Breast epithelium (tissue), 4 donors: Measurements from ENCODE around the gene MGAT5B. TPM values are rescaled to one million over a fixed set of nuclear protein-coding genes. Genes with fewer than 3 reads are reported as not detected.
"Not testable (repeated sequence)": the region's sequence is repeated elsewhere in the genome, so short reads cannot be mapped to it uniquely, and the experiment has no call there.

Experiments
- DNase-seq, 2 donors: peaks; one replicate each; pipeline ENCODE4 v3.0.0-alpha.2; 2019; ENCODE audit warnings: low spot score in 2 of 2
- H3K27ac ChIP-seq, 2 donors: fragments of 200-600 bp; sonication (generic) in 1 of 2; one replicate each; pipeline ENCODE4 v1.5.1; 2016 to 2019; ENCODE audit warnings: mild to moderate bottlenecking in 1 of 2
- H3K27me3 ChIP-seq, 2 donors: fragments of 200-600 bp; sonication (generic) in 1 of 2; one replicate each; pipeline versions ENCODE4 v1.5.1 to v1.6.0; 2017 to 2019; ENCODE audit warnings: control low read depth in 1 of 2, mild to moderate bottlenecking in 1 of 2
- H3K36me3 ChIP-seq: fragments of 200-600 bp; one replicate; pipeline ENCODE4 v1.5.1; 2019
- H3K4me1 ChIP-seq, 2 donors: fragments of 200-600 bp; sonication (generic); one replicate each; pipeline ENCODE4 v1.5.1; 2016 to 2019; ENCODE audit warnings: control low read depth in 1 of 2
- H3K4me3 ChIP-seq, 3 donors: fragments of 200-600 bp; sonication (generic); 1 replicate in 2 of 3; 2 replicates in 1 of 3; pipeline ENCODE4 v1.5.1; 2016 to 2019; ENCODE audit warnings: mild to moderate bottlenecking in 3 of 3, moderate library complexity in 2 of 3
- H3K9me3 ChIP-seq, 2 donors: fragments of 200-600 bp; sonication (generic) in 1 of 2; one replicate each; pipeline ENCODE4 v1.5.1; 2016 to 2019; ENCODE audit warnings: control low read depth in 1 of 2
- POLR2A ChIP-seq: fragments of 450-650 bp; IDR thresholded peaks from one replicate; pipeline ENCODE4 v1.6.1; 2016; ENCODE audit warnings: antibody characterized with exemption, mild to moderate bottlenecking, moderate library complexity
- POLR2AphosphoS5 ChIP-seq, 3 donors: sonication (generic); formaldehyde crosslinking; IDR thresholded peaks; one replicate each; pipeline ENCODE4 v1.6.1; 2017; ENCODE audit warnings: antibody characterized with exemption in 3 of 3
- intact Hi-C: fragments of 100-400 bp; cut with DNase I; formaldehyde crosslinking; loops from one replicate; pipeline ENCODE4 v1.15.1; 2023; ENCODE audit warnings: low total_unique reads
- total RNA-seq, 3 donors: library from RNA; depleted of rRNA; stranded (reverse); fragments of >200 nt; gene quantifications; one replicate each; pipeline ENCODE4 v1.1.0, GENCODE V29; 2016
- TF ChIP-seq, protein P1 (sequence below), 3 donors: fragments of 450-650 bp; IDR thresholded peaks; one replicate each; pipeline ENCODE4 v1.5.1; 2016 to 2017; ENCODE audit warnings: antibody characterized with exemption in 3 of 3, mild to moderate bottlenecking in 3 of 3, moderate library complexity in 3 of 3

Gene MGAT5B
- total RNA-seq, 3 donors from 2014 or later = 0.32 to 0.33 TPM; not detected in 1

GRCh38 chr17:76847031-76847430 lies 21.2 kb upstream of the MGAT5B start:
- Histone ChIP-seq H3K9me3 (no peaks in the 10 kb centered on the region), H3K27me3 (peaks cover 0 to 27% of the 10 kb centered on the region in 2 donors), H3K36me3 (no peaks in the 10 kb centered on the region), H3K27ac (no peak overlapping the region), H3K4me1 (no peaks in the 10 kb centered on the region), H3K4me3 (no peak overlapping the region)
- no peak for DNase-seq
- TF ChIP-seq POLR2AphosphoS5 (IDR thresholded peaks at IDR 0.05) = no peak
- no peak for TF ChIP-seq POLR2A
- TF ChIP-seq, protein P1, sequence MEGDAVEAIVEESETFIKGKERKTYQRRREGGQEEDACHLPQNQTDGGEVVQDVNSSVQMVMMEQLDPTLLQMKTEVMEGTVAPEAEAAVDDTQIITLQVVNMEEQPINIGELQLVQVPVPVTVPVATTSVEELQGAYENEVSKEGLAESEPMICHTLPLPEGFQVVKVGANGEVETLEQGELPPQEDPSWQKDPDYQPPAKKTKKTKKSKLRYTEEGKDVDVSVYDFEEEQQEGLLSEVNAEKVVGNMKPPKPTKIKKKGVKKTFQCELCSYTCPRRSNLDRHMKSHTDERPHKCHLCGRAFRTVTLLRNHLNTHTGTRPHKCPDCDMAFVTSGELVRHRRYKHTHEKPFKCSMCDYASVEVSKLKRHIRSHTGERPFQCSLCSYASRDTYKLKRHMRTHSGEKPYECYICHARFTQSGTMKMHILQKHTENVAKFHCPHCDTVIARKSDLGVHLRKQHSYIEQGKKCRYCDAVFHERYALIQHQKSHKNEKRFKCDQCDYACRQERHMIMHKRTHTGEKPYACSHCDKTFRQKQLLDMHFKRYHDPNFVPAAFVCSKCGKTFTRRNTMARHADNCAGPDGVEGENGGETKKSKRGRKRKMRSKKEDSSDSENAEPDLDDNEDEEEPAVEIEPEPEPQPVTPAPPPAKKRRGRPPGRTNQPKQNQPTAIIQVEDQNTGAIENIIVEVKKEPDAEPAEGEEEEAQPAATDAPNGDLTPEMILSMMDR (IDR thresholded peaks at IDR 0.05) = no peak
- intact Hi-C loops = no loop called here

GRCh38 chr17:76848670-76849069 lies 19.5 kb upstream of the MGAT5B start:
- Histone ChIP-seq H3K27me3 (peaks cover 0 to 20% of the 10 kb centered on the region in 2 donors), H3K4me1 (no peaks in the 10 kb centered on the region), H3K4me3 (no peak overlapping the region), H3K36me3 (no peaks in the 10 kb centered on the region), H3K27ac (no peak overlapping the region), H3K9me3 (no peaks in the 10 kb centered on the region)
- DNase-seq = no peak
- intact Hi-C loops = no loop called here
- TF ChIP-seq POLR2A = no peak

DNA sequence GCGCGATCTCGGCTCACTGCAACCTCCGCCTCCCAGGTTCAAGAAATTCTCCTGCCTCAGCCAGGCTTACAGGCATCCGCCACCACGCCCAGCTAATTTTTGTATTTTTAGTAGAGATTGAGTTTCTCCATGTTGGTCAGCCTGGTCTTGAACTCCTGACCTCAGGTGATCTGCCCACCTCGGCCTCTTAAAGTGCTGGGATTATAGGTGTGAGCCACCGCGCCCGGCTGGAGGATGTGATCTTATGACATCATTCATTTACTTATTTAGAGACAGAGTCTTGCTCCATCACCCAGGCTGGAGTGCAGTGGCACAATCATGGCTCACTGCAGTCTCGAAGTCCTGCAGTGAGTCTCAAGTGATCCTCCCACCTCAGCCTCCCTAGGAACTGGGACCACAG lies 19.0 kb upstream of the MGAT5B start:
- H3K27me3 ChIP-seq = peaks cover 0 to 15% of the 10 kb centered on the region in 2 donors
- intact Hi-C loops, H3K4me1 ChIP-seq, H3K9me3 ChIP-seq, H3K36me3 ChIP-seq, H3K4me3 ChIP-seq, H3K27ac ChIP-seq, DNase-seq: not testable (repeated sequence)

- H3K4me1 ChIP-seq = no peaks in the 10 kb centered on the region
Measured at GRCh38 chr17:76852843-76853242, 15.4 kb upstream of the MGAT5B start.

DNA sequence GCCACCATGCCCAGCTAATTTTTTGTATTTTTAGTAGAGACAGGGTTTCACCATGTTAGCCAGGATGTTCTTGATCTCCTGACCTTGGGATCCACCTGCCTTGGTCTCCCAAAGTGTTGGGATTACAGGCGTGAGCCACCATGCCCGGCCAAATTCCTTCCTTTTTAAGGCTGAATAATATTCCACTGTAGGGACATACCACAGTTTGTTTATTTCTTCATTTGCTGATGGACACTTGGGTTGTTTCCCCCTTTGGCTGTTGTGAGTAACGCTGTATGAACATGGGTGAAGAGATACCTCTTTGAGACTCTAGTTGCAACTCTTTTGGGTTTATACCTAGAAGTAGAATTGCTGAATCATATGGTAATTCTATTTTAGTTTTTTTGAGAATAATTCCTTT lies 13.1 kb upstream of the MGAT5B start:
- H3K36me3 ChIP-seq = no peaks in the 10 kb centered on the region
- H3K4me1 ChIP-seq = no peaks in the 10 kb centered on the region
- no peaks in the 10 kb centered on the region for H3K9me3 ChIP-seq
- H3K4me3 ChIP-seq = no peak overlapping the region
- no peak for DNase-seq
- intact Hi-C loops = no loop called here
- TF ChIP-seq POLR2AphosphoS5 (IDR thresholded peaks at IDR 0.05) = no peak
- no peak for TF ChIP-seq POLR2A
- TF ChIP-seq, protein P1 (IDR thresholded peaks at IDR 0.05) = no peak
- peaks cover 0 to 3% of the 10 kb centered on the region in 2 donors for H3K27me3 ChIP-seq
- H3K27ac ChIP-seq = no peak overlapping the region

More at GRCh38 chr17:76852843-76853242, 15.4 kb upstream of the MGAT5B start:
- TF ChIP-seq, protein P1 (IDR thresholded peaks at IDR 0.05) = no peak
- TF ChIP-seq POLR2AphosphoS5 (IDR thresholded peaks at IDR 0.05) = no peak
- no peak for TF ChIP-seq POLR2A
- intact Hi-C loops = no loop called here
- H3K9me3 ChIP-seq = no peaks in the 10 kb centered on the region
- no peak overlapping the region for H3K27ac ChIP-seq
- H3K27me3 ChIP-seq = peaks cover 0 to 3% of the 10 kb centered on the region in 2 donors
- no peaks in the 10 kb centered on the region for H3K36me3 ChIP-seq
- H3K4me3 ChIP-seq = no peak overlapping the region
- DNase-seq = no peak

DNA sequence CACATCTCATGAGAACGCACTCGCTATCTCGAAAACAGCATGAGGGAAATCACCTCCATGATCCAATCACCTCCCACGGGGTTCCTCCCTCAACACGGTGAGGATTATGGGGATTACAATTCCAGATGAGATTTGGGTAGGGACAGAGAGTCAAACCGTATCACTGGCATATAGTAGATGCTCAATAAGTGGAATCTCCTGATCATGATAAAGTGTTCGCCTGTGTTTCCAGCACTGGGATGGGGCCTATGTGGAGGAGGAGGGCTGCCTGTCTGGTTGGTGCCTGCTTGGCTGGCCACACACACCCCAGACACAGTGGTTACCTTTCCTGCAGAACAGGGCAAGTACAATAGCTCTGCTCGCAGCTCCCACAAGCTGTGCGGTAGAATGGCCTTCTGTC lies 6.1 kb upstream of the MGAT5B start:
- Histone ChIP-seq H3K27me3 (peaks cover 0 to 16% of the 10 kb centered on the region in 2 donors), H3K4me3 (no peak overlapping the region), H3K27ac (no peak overlapping the region), H3K4me1 (no peaks in the 10 kb centered on the region), H3K9me3 (no peaks in the 10 kb centered on the region), H3K36me3 (no peaks in the 10 kb centered on the region)
- intact Hi-C loops = loop anchor here (10.0 kb wide), 1 partner anchor 193 kb away; no protein-coding TSS in a partner anchor
- TF ChIP-seq, protein P1 (IDR thresholded peaks at IDR 0.05) = no peak
- no peak for TF ChIP-seq POLR2AphosphoS5 (IDR thresholded peaks at IDR 0.05)
- no peak for TF ChIP-seq POLR2A
- no peak for DNase-seq
